Kidney (tissue), 14 donors: ENCODE results near the gene NUDT3. TPM values are rescaled to one million over a fixed set of nuclear protein-coding genes. Genes with fewer than 3 reads are reported as not detected.

Experiments used
- DNase-seq, 5 donors: peaks; one replicate each; pipeline ENCODE4 v3.0.0-alpha.2; 2013 to 2020
- FAIRE-seq: peaks from 2 replicates; lab custom pipeline; 2012; peaks lifted over from hg19 to GRCh38; lab: Jason Lieb, UNC
- H3K27ac ChIP-seq, 2 donors: one replicate each; pipeline ENCODE4 v1.7.0; 2013; ENCODE audit warnings: low read depth in 2 of 2, low read length in 2 of 2, inconsistent platforms in 1 of 2
- H3K27me3 ChIP-seq: one replicate; pipeline ENCODE4 v1.7.1; 2013; ENCODE audit warnings: low read length, inconsistent platforms; ENCODE audit not compliant: control insufficient read depth, insufficient read depth
- H3K36me3 ChIP-seq, 3 donors: one replicate each; pipeline versions ENCODE4 v1.7.0 to v1.7.1; 2013; ENCODE audit warnings: low read length in 3 of 3, control low read depth in 1 of 3, inconsistent platforms in 1 of 3; ENCODE audit not compliant: insufficient read depth in 3 of 3, control insufficient read depth in 2 of 3
- H3K4me1 ChIP-seq, 3 donors: one replicate each; pipeline versions ENCODE4 v1.7.0 to v1.7.1; 2013; ENCODE audit warnings: low read length in 3 of 3, inconsistent platforms in 1 of 3, low read depth in 1 of 3; ENCODE audit not compliant: control insufficient read depth in 2 of 3, insufficient read depth in 2 of 3
- H3K4me3 ChIP-seq, 3 donors: one replicate each; pipeline versions ENCODE4 v1.7.0 to v1.8.1; 2013; ENCODE audit warnings: low read length in 3 of 3, control low read depth in 1 of 3, inconsistent platforms in 1 of 3
- H3K9ac ChIP-seq, 3 donors: one replicate each; pipeline versions ENCODE4 v1.7.0 to v1.7.1; 2013; ENCODE audit warnings: low read length in 3 of 3, control low read depth in 1 of 3, inconsistent platforms in 1 of 3
- H3K9me3 ChIP-seq, 3 donors: one replicate each; pipeline versions ENCODE4 v1.7.0 to v1.7.1; 2013; ENCODE audit warnings: low read length in 3 of 3, control low read depth in 1 of 3, inconsistent platforms in 1 of 3; ENCODE audit not compliant: control insufficient read depth in 2 of 3, insufficient read depth in 1 of 3
- CTCF ChIP-seq: IDR thresholded peaks from 3 replicates; pipeline ENCODE4 v1.5.1; 2012; ENCODE audit warnings: mild to moderate bottlenecking, moderate library complexity, borderline replicate concordance; ENCODE audit not compliant: insufficient read depth; ENCODE audit errors: extremely low read depth
- intact Hi-C: fragments of 100-400 bp; cut with DNase I; formaldehyde crosslinking; loops from one replicate; pipeline ENCODE4 v1.11.1; 2022
- polyA plus RNA-seq: library from polyadenylated mRNA; stranded (reverse); fragments of 350-450 nt; fragmentation: Illumina TruSeq; extraction: RNeasy Lipid Tissue Mini Kit (QIAGEN cat#74804); gene quantifications from one replicate; pipeline ENCODE4 v1.2.3, GENCODE V29; 2014; ENCODE audit warnings: low read depth, low replicate concordance; ENCODE audit not compliant: insufficient read depth
- total RNA-seq: library from RNA; stranded (reverse); fragmentation: NEBNext Ultra II Directional; extraction: Animal tissue kit (Norgen Biotek cat#: 25700); gene quantifications from one replicate; pipeline ENCODE4 v1.2.1, GENCODE V29; 2021
- donor health status: control.
- donor health status: control.
- donor health status: control.
- donor health status: control.
- donor health status: control.
- donor health status: DM: yes; HTN: yes; CAD: no.
- donor health status: Normal renal cell carcinoma (clear cell type).

NUDT3 gene
- total and polyA plus RNA-seq, 2 donors from 2014 or later = 17.7 to 53.8 TPM

- H3K9ac ChIP-seq = no peak overlapping the region
- H3K9me3 ChIP-seq = no peaks in the 10 kb centered on the region
- no peaks in the 10 kb centered on the region for H3K27me3 ChIP-seq
- no peak overlapping the region for H3K27ac ChIP-seq
- FAIRE-seq (no peak), DNase-seq (no peak)
- H3K36me3 ChIP-seq = no peaks in the 10 kb centered on the region
- no peak overlapping the region for H3K4me3 ChIP-seq
- H3K4me1 ChIP-seq = no peaks in the 10 kb centered on the region
- TF ChIP-seq CTCF = no peak
- intact Hi-C loops = no loop called here
Measured at GRCh38 chr6:34438705-34439104, 46.2 kb upstream of the NUDT3 start.

- DNase-seq (no peak), FAIRE-seq (no peak)
- Histone ChIP-seq H3K36me3 (no peaks in the 10 kb centered on the region), H3K9ac (no peak overlapping the region), H3K27ac (no peak overlapping the region), H3K4me3 (no peak overlapping the region), H3K4me1 (no peaks in the 10 kb centered on the region), H3K27me3 (no peaks in the 10 kb centered on the region), H3K9me3 (no peaks in the 10 kb centered on the region)
- TF ChIP-seq CTCF = no peak
- intact Hi-C loops = no loop called here
Measured at GRCh38 chr6:34437644-34437970, 45.1 kb upstream of the NUDT3 start.

GRCh38 chr6:34436803-34437643 lies 44.6 kb upstream of the NUDT3 start:
- H3K36me3 ChIP-seq = no peaks in the 10 kb centered on the region
- no peak overlapping the region for H3K27ac ChIP-seq
- FAIRE-seq = no peak
- intact Hi-C loops = no loop called here
- DNase-seq = peak in 1 of 5 donors; percentile 12
- H3K4me1 ChIP-seq = no peaks in the 10 kb centered on the region
- no peak overlapping the region for H3K4me3 ChIP-seq
- H3K9me3 ChIP-seq = no peaks in the 10 kb centered on the region
- no peak for TF ChIP-seq CTCF
- no peaks in the 10 kb centered on the region for H3K27me3 ChIP-seq
- H3K9ac ChIP-seq = no peak overlapping the region
